Stimulated activated CD4-positive, alpha-beta T cell treated with anti-CD3 and anti-CD28 coated beads, Interleukin-2, amount 100 ng/mL, for 24 hours (primary cell): Measurements from ENCODE around the gene MIB2.
"Not testable (repeated sequence)": the region's sequence is repeated elsewhere in the genome, so short reads cannot be mapped to it uniquely, and the experiment has no call there.

Experiments
- DNase-seq, 2 donors: peaks; one replicate each; pipeline ENCODE4 v3.0.0-alpha.2; 2020

Gene MIB2

GRCh38 chr1:1627829-1628753, 12.8 kb downstream of the MIB2 start:
- no peak for DNase-seq

DNA sequence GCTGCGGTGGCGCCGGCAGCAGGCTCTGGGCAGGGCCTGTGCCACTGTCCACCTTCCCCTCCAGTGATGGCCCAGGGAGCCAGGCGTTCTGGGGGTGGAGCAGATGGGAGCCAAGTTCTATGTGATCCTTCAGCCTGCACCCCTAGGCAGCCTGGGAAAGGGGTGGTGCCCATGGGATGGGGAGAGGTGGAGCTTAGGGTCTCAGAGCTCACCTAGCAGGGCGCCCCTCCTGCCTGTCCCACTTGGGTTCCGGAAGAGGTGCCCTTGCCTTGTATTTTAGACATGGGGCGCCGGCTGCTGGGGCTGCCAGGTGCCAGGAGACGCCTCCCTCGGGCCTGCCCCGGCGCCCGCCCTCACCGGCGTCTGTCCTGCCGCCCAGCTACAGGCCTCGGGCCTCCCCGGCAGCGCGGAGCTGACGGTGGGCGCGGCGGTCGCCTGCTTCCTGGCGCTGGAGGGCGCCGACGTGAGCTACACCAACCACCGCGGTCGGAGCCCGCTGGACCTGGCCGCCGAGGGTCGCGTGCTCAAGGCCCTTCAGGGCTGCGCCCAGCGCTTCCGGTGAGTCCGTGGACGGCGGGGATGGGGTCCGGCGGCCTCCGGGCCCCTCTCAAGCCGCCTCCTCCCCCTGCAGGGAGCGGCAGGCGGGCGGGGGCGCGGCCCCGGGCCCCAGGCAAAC, 13.6 kb downstream of the MIB2 start:
- peak; percentile 46 to 57 for DNase-seq

GRCh38 chr1:1629430-1630190, 14.3 kb downstream of the MIB2 start:
- DNase-seq: peak; percentile 55 to 63

GRCh38 chr1:1630191-1630964, 15.1 kb downstream of the MIB2 start:
- peak; percentile 88 to 89 for DNase-seq

DNA sequence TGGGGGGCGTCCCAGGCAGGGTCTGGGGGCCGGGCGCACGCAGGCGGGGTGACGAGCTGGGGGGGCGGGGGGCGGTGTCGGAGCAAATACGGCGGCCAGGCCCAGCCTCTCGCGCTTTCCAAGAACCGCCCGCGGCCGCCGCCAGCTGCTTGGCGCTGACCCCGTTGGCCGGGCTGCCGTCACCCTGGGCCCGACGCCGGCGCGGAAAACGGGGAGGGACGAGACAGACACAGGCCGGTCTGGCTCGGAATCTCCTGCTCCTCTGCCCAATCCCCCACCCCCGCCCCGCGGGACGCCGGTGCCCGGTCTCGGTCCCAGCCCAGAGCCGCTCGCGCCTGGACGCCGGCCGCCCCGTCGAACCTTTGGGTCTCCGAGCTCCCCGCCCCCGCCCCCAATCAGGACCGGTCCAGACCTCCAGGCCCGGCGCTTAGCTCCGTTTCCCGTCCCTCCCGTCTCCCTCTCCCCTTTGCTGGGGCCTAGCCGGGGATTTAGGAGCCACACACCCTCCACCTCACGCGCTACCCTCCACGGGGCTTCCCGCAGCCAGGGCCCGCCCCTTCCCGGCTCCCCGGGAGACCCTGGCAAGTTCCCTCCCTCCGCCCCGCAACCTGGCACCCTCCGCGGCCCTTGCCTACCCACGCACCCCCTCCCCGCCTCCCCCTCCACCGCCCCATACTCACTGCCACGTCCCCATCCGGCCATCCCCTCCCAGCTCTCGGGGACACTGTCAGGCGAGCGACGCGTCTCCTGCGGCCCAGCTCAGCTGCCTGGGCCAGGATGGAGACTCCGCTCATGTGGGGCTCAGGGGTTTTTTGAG, 15.9 kb downstream of the MIB2 start:
- no peak for DNase-seq

DNA sequence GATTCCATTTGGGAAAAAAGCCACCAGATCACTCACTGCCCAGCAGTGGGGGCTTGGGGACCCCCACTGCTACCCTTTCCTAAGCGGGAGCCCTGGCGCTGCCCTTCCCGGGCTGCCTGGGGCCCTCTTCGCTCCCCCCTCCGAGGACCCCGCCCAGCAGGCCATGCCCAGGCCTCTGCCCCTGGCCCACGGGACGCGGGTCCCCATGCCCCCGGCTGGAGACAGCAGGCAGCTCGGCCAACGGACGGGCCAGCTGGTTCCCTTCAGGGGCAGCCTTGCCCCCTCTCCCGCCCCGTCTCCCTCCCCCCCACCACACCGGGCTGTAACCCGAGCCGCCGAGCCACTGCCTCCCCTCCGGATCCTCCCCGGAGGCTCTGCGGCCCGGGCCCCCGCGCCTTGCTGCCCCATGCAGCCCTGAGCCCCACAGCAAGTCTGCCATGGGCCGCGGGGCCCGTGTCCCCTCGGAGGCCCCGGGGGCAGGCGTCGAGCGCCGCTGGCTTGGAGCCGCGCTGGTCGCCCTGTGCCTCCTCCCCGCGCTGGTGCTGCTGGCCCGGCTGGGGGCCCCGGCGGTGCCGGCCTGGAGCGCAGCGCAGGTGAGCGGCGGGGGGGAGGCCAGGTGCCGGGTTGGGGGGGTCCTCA, 16.6 kb downstream of the MIB2 start, which contains the start of gene MMP23B:
MMP23B (plus strand) TSS at position 392 of the 639 bp plus-strand sequence; CDS start at position 438, 46 bp downstream.
- no peak for DNase-seq

DNA sequence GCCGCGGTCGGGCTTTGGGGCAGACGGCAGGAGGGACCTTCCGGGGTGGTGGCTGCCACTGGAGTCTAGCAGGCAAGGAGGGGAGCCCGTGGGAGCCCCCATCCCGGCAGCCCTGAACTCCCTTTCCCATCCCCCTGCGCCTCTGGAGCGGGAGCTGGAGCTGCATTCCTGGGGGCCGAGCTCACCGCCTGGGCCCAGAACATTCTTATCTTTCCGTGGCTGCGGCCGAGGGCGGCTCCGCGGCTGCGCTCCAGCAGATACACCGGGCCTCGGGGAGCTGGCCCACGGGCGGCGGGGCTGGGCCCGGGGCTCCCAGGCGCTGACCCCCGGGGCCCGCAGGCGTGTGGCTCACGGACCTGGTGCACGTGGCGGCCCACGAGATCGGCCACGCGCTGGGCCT, 18.1 kb downstream of the MIB2 start:
- not testable (repeated sequence) for DNase-seq

DNA sequence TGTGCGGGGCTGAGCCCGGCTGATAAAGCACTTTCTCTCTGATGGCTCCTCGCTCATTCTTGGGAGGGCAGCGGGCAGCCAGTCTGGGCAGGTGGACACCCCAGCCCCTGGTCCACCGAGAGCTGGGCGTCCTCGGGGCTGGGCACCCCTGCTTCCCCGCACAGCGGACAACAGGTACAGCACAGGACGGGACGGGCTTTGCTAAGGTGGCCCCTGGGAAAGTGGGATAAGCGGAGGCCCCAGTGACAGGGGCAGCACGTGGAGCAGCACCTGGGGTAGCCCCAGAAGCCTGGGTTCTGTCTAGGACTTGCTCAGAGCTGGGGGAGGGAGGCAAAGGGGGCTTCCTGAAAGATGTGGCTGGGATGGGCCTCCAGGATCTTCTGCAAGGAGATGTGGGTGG, 19.3 kb downstream of the MIB2 start:
- DNase-seq: not testable (repeated sequence)

GRCh38 chr1:1636621-1637478, 21.6 kb downstream of the MIB2 start:
- not testable (repeated sequence) for DNase-seq

- not testable (repeated sequence) for DNase-seq
Observed at GRCh38 chr1:1637479-1637875, 22.2 kb downstream of the MIB2 start.

GRCh38 chr1:1638528-1638927, 23.2 kb downstream of the MIB2 start:
- DNase-seq: not testable (repeated sequence)

- not testable (repeated sequence) for DNase-seq
Observed at GRCh38 chr1:1639368-1639767, 24.1 kb downstream of the MIB2 start.

DNA sequence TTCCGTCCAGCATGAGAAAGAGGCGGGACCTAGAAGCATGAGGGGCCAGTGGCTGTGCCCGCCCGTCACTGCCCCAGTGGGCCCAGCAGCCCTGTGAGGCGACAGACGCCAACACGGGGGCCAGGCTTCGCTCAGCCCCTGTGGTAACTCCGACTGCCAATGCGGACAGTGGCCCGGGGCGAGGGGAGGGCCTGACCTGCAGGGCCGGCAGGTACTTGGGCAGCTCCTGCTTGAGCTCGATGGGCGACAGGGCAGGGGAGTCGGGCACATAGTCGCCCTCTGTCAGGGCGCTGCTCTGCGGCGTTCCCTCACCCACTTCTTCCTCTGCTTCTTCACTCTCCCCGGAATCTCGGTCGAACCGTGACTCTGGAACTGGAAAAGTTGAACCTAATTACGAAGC, 24.8 kb downstream of the MIB2 start:
- not testable (repeated sequence) for DNase-seq

GRCh38 chr1:1640711-1641461, 25.6 kb downstream of the MIB2 start:
- not testable (repeated sequence) for DNase-seq

DNA sequence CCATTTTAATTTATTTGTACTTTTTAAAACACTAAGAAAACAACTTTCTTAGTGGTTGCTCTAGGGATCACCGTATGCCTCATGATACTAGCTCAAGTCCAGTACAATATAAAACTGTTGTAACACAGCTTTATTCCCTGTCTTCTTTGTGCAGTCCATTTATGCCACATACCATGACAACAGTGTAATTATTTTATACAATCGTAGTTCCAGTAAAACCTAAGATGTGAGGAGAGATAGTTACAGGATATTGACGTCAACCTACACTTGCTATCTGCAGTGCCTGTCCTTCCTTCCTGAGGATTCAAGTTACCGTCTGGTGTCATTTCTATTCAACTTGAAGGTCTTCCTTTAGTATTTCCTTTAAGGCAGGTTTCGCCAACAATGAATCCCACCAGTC, 31.0 kb downstream of the MIB2 start:
- DNase-seq: not testable (repeated sequence)

- not testable (repeated sequence) for DNase-seq
Observed at GRCh38 chr1:1647567-1648241, 32.4 kb downstream of the MIB2 start.

GRCh38 chr1:1648265-1648664, 33.0 kb downstream of the MIB2 start:
- not testable (repeated sequence) for DNase-seq
